Peyer's patch (tissue), 4 donors: ENCODE data around the gene GFOD2.

Experiments
- CTCF ChIP-seq, 6 experiments: fragments of 450-650 bp in 4 of 6; fragments of 200-600 bp in 2 of 6; sonication (generic) in 1 of 6; IDR thresholded peaks; one replicate each; pipeline ENCODE4 v1.5.1; 2017 to 2019; ENCODE audit warnings: antibody characterized with exemption in 6 of 6, mild to moderate bottlenecking in 3 of 6, moderate library complexity in 1 of 6
- POLR2A ChIP-seq, 2 donors: fragments of 450-650 bp; IDR thresholded peaks; one replicate each; pipeline ENCODE4 v1.5.1; 2017; ENCODE audit warnings: antibody characterized with exemption in 2 of 2, mild to moderate bottlenecking in 2 of 2, moderate library complexity in 2 of 2

DNA sequence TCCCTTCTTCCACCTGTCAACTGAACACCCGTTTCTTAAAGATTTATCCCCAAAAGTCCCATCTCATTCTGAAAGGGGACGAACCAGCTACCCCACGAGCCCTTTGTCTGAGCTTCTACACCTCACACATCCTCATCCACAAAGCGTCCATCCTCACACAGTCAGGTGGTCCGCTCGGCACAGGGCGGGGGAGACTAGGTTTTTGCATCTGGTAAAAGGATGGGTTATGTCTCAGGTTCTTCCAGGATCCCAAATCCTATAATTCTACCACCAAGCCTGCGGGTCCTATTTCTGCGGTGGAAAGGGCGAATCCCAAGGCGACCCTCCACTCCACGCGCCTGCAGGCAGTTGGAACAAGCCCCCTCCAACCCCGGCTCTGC lies 458 bp downstream of the GFOD2 start:
- no peak for TF ChIP-seq CTCF (IDR thresholded peaks at IDR 0.05)
- no peak for TF ChIP-seq POLR2A (IDR thresholded peaks at IDR 0.05)
